CMK (cell line): ENCODE measurements around the gene ERI3.

ENCODE experiments used
- DNase-seq: peaks from one replicate; pipeline ENCODE4 v3.0.0-alpha.2; 2010; ENCODE audit warnings: low read depth

ERI3 gene

GRCh38 chr1:44236490-44237272 lies 118.4 kb downstream of the ERI3 start:
- DNase-seq = no peak

DNA sequence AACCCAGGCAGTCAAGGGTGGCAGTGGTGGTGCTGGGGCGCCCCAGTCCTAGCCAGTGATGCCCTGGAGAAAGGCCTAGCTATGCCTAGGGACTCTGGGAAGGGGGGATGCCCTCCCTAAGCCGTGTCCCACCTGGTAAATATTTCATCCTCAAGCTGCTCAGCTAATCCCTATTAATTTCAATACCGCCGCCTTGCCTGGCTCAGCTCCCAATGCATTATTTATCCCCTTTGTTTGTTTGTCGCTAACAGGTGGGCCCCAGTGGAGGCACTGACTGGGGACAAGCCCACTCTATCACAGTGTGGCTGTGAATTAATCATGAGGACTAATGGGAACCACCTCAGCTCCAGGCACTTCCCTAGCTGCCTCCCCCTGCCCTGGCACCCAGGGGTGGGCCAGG lies 119.2 kb downstream of the ERI3 start:
- no peak for DNase-seq

- no peak for DNase-seq
Measured at GRCh38 chr1:44233593-44233992, 121.5 kb downstream of the ERI3 start.

DNA sequence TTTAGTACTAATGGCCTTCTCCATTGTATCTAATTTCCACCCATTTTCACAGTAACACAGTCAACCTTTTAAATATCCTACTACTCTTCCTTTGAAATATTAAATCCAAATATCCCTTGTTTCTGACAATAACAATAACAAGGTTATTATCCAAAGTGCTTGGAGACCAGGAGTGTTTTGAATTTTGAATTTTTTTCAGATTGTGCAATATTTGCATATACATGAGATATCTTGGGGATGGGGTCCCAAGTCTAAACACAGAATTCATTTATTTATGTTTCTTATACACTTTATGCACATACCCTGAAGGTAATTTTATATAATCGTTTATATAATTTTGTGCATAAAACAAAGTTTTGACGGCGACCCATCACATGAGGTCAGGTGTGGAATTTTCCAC lies 124.3 kb downstream of the ERI3 start:
- no peak for DNase-seq

GRCh38 chr1:44229435-44230167 lies 125.5 kb downstream of the ERI3 start:
- DNase-seq = no peak

DNA sequence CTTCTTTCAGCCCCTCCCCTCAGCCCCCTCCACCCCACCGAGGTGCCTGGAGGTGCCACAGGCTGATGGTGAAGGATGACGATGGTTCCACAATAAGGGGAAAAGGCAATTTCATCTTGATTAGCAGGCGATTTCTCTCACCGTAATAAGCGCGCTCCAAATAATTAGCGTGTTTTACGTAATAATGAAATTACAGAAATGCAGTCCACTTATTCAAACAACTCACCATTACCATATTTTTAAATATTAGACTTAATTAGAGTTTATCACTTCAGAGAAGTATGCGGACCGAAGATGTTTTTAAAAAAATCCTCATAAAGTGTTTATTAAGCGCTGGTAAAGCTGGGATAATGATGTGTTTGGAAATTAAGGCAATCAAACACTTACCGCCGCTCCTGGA lies 126.8 kb downstream of the ERI3 start:
- no peak for DNase-seq

GRCh38 chr1:44227211-44227610 lies 127.8 kb downstream of the ERI3 start:
- DNase-seq = peak; percentile 71

DNA sequence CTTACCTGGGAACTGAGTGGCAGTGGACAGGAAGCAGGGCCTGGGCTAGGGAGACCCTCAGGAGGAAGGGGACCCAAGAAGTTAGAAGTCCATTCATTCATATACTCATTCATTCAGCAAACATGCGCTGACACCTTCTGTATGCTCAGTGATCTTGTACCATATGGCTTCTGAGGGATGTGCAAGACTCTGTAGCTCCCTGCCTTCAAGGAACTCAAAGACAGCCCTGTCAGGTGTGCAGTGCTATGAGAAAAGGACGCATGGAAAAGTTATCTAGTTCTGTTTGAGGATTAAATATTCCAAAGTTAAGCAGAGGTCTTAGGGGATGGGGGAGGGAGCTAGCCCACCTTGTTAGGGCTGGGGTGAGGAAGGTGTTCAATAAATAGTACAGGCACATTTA lies 129.3 kb downstream of the ERI3 start:
- DNase-seq = no peak

DNA sequence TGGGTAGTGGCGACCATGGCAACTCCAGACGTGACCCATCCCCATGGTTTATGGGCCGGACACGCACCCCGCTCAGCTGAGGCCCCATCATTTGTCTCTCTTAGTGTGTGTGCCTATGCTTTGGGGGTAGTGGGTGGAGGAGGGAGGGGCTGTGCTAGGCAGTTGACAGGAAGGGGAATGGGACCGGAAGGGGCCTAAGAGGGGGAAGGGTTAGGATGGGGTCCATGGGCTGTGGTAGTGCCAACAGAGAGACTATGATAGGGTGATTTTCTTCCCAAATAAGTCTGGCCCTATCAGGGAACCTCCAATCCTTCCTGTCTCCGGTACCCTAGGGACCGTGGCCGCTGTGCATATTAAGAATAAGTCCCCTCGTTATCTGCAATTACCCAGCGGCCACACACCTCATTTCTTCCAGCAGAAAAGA lies 131.9 kb downstream of the ERI3 start:
- DNase-seq = peak; percentile 82

- DNase-seq = no peak
Measured at GRCh38 chr1:44222397-44223186, 132.5 kb downstream of the ERI3 start.

GRCh38 chr1:44221769-44222168 lies 133.3 kb downstream of the ERI3 start:
- DNase-seq = no peak

GRCh38 chr1:44220755-44221154 lies 134.3 kb downstream of the ERI3 start:
- no peak for DNase-seq

DNA sequence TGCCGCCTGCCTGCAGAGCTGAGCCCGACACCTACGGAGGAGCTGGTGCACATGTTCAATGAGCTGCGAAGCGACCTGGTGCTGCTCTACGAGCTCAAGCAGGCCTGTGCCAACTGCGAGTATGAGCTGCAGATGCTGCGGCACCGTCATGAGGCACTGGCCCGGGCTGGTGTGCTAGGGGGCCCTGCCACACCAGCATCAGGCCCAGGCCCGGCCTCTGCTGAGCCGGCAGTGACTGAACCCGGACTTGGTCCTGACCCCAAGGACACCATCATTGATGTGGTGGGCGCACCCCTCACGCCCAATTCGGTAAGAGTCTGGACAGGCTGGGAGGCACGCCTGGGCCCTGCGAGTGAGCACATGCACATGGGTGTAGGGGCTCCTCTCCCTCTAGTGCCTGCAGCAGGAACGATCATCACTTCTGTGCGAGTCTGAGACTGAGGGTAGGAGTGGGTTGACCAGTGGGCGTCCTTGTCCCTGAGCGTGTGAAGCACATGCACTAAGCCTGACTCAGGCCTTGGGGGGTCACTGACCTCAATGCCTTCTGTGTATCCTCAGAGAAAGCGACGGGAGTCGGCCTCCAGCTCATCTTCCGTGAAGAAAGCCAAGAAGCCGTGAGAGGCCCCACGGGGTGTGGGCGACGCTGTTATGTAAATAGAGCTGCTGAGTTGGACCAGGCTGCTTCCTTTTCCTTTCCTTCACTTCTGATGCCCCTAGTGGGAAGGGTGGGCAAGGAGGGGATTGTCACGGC lies 134.9 kb downstream of the ERI3 start:
- no peak for DNase-seq

- no peak for DNase-seq
Measured at GRCh38 chr1:44219301-44219626, 135.8 kb downstream of the ERI3 start.

DNA sequence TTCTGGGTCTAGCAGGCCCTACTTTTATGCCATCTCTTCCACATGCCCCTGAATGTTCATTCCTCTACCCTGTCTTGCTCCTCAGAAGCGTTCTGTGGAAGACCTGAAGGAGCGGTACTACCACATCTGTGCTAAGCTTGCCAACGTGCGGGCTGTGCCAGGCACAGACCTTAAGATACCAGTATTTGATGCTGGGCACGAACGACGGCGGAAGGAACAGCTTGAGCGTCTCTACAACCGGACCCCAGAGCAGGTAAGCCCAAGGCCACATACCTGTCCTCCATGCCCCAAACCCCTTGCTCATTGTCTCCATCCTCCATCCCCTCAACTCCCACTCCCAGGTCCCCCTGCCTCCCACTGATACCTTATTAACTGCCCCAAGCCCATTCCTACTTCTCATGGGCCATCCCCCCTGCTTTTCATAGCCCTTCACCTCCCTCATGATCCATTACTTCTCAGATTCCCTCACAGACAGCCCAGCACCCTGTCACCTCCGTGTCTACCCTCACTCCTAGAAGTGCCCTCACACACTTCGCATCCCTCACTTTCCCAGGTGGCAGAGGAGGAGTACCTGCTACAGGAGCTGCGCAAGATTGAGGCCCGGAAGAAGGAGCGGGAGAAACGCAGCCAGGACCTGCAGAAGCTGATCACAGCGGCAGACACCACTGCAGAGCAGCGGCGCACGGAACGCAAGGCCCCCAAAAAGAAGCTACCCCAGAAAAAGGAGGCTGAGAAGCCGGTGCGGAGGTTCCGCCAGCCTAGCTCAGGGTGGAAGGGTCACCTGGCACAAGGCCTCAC lies 136.4 kb downstream of the ERI3 start:
- DNase-seq = no peak

- DNase-seq = peak; percentile 66
Measured at GRCh38 chr1:44217809-44218410, 137.1 kb downstream of the ERI3 start.

GRCh38 chr1:44213222-44214112 lies 141.6 kb downstream of the ERI3 start, which contains the start of gene DMAP1:
Gene DMAP1 (plus strand): TSS chr1:44213471. CDS start chr1:44213754, 283 bp downstream.
- peak; percentile 79 for DNase-seq

- DNase-seq = no peak
Measured at GRCh38 chr1:44212355-44213221, 142.5 kb downstream of the ERI3 start.

DNA sequence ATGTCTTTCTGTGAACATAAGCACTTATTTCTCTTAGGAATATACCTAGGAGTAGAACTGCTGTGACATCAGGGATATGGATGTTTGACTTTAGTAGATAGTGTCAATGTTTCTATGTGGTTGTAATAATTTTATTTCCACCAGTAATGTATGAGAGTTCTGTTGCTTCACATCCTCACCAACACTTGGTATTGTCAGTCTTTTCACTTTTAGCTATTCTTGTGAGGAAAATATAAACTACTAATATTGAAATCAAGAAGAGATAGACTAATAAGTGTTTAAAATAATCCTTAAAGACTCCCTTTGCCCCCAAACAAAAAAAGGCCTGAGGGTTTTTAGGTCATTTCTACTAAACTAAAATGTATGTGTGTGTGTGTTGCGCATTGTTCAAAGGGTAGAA lies 144.5 kb downstream of the ERI3 start:
- no peak for DNase-seq
